ENCODE measurements around the gene SIN3A. TPM values are rescaled to one million over a fixed set of nuclear protein-coding genes. Genes with fewer than 3 reads are reported as not detected.

SIN3A gene
- total and polyA plus RNA-seq, 2 donors (not counting 1 experiment from before 2014, with no cell fraction given) = 32.0 to 153 TPM

GRCh38 chr15:75430259-75430658 is 21.2 kb downstream of the SIN3A start:
- DNase-seq = no peak
- Histone ChIP-seq H3K9me3 (ENCODE audit: control extremely low read depth in 1 of 3, control insufficient read depth in 2 of 3, insufficient read depth in 1 of 3, low read length in 2 of 3) (no peaks in the 10 kb centered on the region), H3K79me2 (ENCODE audit: control insufficient read depth, insufficient read depth, low read length) (peaks cover 99% of the 10 kb centered on the region), H3K9ac (ENCODE audit: low read length) (no peak overlapping the region), H2AFZ (ENCODE audit: insufficient read depth, low read depth, low read length, poor library complexity, severe bottlenecking) (no peak overlapping the region), H3K27ac (ENCODE audit: low read length in 2 of 2) (no peak overlapping the region), H3K4me1 (ENCODE audit: control insufficient read depth in 2 of 2, insufficient read depth in 2 of 2, low read length in 2 of 2) (no peaks in the 10 kb centered on the region), H4K20me1 (ENCODE audit: control insufficient read depth, insufficient read depth, low read length, poor library complexity, severe bottlenecking) (peaks cover 92% of the 10 kb centered on the region), H3K36me3 (replicated peaks in 1 of 2; ENCODE audit: control extremely low read depth in 1 of 2, control insufficient read depth in 1 of 2, extremely low read depth in 1 of 2, insufficient read depth in 2 of 2, low read length in 1 of 2) (peaks cover 7 to 55% of the 10 kb centered on the region in 2 experiments), H3K4me2 (replicated peaks; ENCODE audit: low read depth, low read length, poor library complexity, severe bottlenecking) (no peak overlapping the region), H3K4me3 (ENCODE audit: control extremely low read depth in 1 of 5, extremely low read depth in 1 of 5, insufficient read depth in 1 of 5, low read depth in 2 of 5, low read length in 4 of 5) (no peak overlapping the region), H3K27me3 (replicated peaks in 1 of 4; ENCODE audit: control extremely low read depth in 1 of 4, control insufficient read depth in 3 of 4, insufficient read depth in 4 of 4, low read length in 3 of 4) (no peaks in the 10 kb centered on the region)
- no peaks in the 10 kb centered on the region for H3K9me3 Mint-ChIP-seq (ENCODE audit: insufficient read depth)
- H3K27me3 Mint-ChIP-seq = no peaks in the 10 kb centered on the region
- intact Hi-C loops (cut with micrococcal nuclease) = no loop called here
- H3K27ac Mint-ChIP-seq = no peak overlapping the region
- no peak overlapping the region for H3K4me3 Mint-ChIP-seq
- CTCF ChIA-PET = interaction anchor here (1.6 kb wide), 1 partner anchor 62 kb away, joined by 4 read pairs; the partner anchor contains the start of gene MAN2C1
- H3K4me1 Mint-ChIP-seq = peaks cover 18% of the 10 kb centered on the region
- WGBS (ENCODE audit: insufficient coverage) = 98% methylated on average over 6 of the region's 7 CpGs
- ATAC-seq (ENCODE audit: low read depth) = no peak
- POLR2A ChIA-PET = no interaction called here
- TF ChIP-seq CTCF (IDR thresholded peaks at IDR 0.05) (no peak), EZH2 (IDR thresholded peaks at IDR 0.05; ENCODE audit: borderline replicate concordance, insufficient read depth, low read depth, low read length, poor library complexity, severe bottlenecking) (no peak)

GRCh38 chr15:75428152-75428551 is 23.3 kb downstream of the SIN3A start:
- Histone ChIP-seq H3K79me2 (ENCODE audit: control insufficient read depth, insufficient read depth, low read length) (peaks cover 98% of the 10 kb centered on the region), H2AFZ (ENCODE audit: insufficient read depth, low read depth, low read length, poor library complexity, severe bottlenecking) (no peak overlapping the region), H3K9me3 (ENCODE audit: control extremely low read depth in 1 of 3, control insufficient read depth in 2 of 3, insufficient read depth in 1 of 3, low read length in 2 of 3) (no peaks in the 10 kb centered on the region), H3K4me1 (ENCODE audit: control insufficient read depth in 2 of 2, insufficient read depth in 2 of 2, low read length in 2 of 2) (no peaks in the 10 kb centered on the region), H3K9ac (ENCODE audit: low read length) (no peak overlapping the region), H3K27ac (ENCODE audit: low read length in 2 of 2) (no peak overlapping the region), H4K20me1 (ENCODE audit: control insufficient read depth, insufficient read depth, low read length, poor library complexity, severe bottlenecking) (peaks cover 89% of the 10 kb centered on the region), H3K4me2 (replicated peaks; ENCODE audit: low read depth, low read length, poor library complexity, severe bottlenecking) (no peak overlapping the region), H3K27me3 (replicated peaks in 1 of 4; ENCODE audit: control extremely low read depth in 1 of 4, control insufficient read depth in 3 of 4, insufficient read depth in 4 of 4, low read length in 3 of 4) (no peaks in the 10 kb centered on the region), H3K36me3 (replicated peaks in 1 of 2; ENCODE audit: control extremely low read depth in 1 of 2, control insufficient read depth in 1 of 2, extremely low read depth in 1 of 2, insufficient read depth in 2 of 2, low read length in 1 of 2) (peaks cover 7 to 44% of the 10 kb centered on the region in 2 experiments), H3K4me3 (ENCODE audit: control extremely low read depth in 1 of 5, extremely low read depth in 1 of 5, insufficient read depth in 1 of 5, low read depth in 2 of 5, low read length in 4 of 5) (no peak overlapping the region)
- ChIA-PET POLR2A (no interaction called here), CTCF (no interaction called here)
- Mint-ChIP-seq H3K27ac (no peak overlapping the region), H3K4me1 (peaks cover 9% of the 10 kb centered on the region), H3K27me3 (no peaks in the 10 kb centered on the region), H3K4me3 (no peak overlapping the region), H3K9me3 (ENCODE audit: insufficient read depth) (no peaks in the 10 kb centered on the region)
- no peak for ATAC-seq (ENCODE audit: low read depth)
- intact Hi-C loops (cut with micrococcal nuclease) = no loop called here
- 100% methylated on average over 1 of the region's 3 CpGs for WGBS (ENCODE audit: insufficient coverage)
- no peak for DNase-seq
- no peak for TF ChIP-seq EZH2 (IDR thresholded peaks at IDR 0.05; ENCODE audit: borderline replicate concordance, insufficient read depth, low read depth, low read length, poor library complexity, severe bottlenecking)
- TF ChIP-seq CTCF (IDR thresholded peaks at IDR 0.05) = no peak
